ENCODE results near the gene SNTG2.

DNA sequence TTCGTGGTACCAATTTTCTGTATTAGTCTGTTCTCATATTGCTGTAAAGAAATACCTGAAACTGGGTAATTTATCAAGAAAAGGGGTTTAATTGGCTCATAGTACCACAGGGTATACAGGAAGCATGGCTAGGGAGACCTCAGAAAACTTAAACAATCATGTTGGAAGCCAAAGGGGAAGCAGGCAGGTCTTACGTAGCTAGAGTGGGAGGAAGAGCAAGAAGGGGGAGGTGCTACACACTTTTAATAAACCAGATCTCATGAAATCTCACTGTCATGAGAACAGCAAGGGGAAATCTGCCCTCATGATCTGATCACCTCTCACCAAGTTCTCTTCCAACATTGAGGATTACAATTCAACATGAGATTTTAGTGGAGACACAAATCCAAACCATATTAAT, 235.8 kb downstream of the SNTG2 start:
- TF ChIP-seq POLR2A (IDR thresholded peaks at IDR 0.05; ENCODE audit: low read depth, low read length) = no peak
- TF ChIP-seq, protein P1, sequence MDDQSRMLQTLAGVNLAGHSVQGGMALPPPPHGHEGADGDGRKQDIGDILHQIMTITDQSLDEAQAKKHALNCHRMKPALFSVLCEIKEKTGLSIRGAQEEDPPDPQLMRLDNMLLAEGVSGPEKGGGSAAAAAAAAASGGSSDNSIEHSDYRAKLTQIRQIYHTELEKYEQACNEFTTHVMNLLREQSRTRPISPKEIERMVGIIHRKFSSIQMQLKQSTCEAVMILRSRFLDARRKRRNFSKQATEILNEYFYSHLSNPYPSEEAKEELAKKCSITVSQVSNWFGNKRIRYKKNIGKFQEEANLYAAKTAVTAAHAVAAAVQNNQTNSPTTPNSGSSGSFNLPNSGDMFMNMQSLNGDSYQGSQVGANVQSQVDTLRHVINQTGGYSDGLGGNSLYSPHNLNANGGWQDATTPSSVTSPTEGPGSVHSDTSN (IDR thresholded peaks at IDR 0.05; ENCODE audit: insufficient replicate concordance, low read depth, low read length) = no peak
